Fibroblast of lung (primary cell): ENCODE data around the gene IGF2BP2. TPM values are rescaled to one million over a fixed set of nuclear protein-coding genes. Genes with fewer than 3 reads are reported as not detected.

Experiments
- DNase-seq, 2 donors: peaks; one replicate each; pipeline versions ENCODE4 v3.0.0 to v3.0.0-alpha.2; 2010; ENCODE audit warnings: low read depth in 2 of 2
- H2AFZ ChIP-seq: 2 replicates; pipeline ENCODE4 v1.5.1; 2012; ENCODE audit warnings: low read length, control low read depth, inconsistent platforms
- H3K27ac ChIP-seq: 2 replicates; pipeline ENCODE4 v1.5.1; 2011; ENCODE audit warnings: low read length, control low read depth; ENCODE audit not compliant: insufficient read depth
- H3K27me3 ChIP-seq: 2 replicates; pipeline ENCODE4 v1.5.1; 2011; ENCODE audit warnings: mild to moderate bottlenecking, low read length; ENCODE audit not compliant: control insufficient read depth, insufficient read depth
- H3K36me3 ChIP-seq: 2 replicates; pipeline ENCODE4 v1.5.1; 2011; ENCODE audit warnings: low read length; ENCODE audit not compliant: control insufficient read depth, insufficient read depth
- H3K4me1 ChIP-seq: 2 replicates; pipeline ENCODE4 v1.5.1; 2011; ENCODE audit warnings: low read length; ENCODE audit not compliant: control insufficient read depth, insufficient read depth; ENCODE audit errors: extremely low read depth
- H3K4me2 ChIP-seq: 2 replicates; pipeline ENCODE4 v1.5.1; 2011; ENCODE audit warnings: low read length, control low read depth; ENCODE audit not compliant: insufficient read depth; ENCODE audit errors: extremely low read depth
- H3K4me3 ChIP-seq, 4 experiments: fragments of 200-600 bp in 1 of 4; sonication (generic) in 1 of 4; replicated peaks in 1 of 4; 2 replicates each; pipeline ENCODE4 v1.5.1; 2011 to 2016; ENCODE audit warnings: low read length in 4 of 4, low read depth in 3 of 4, mild to moderate bottlenecking in 3 of 4, control low read depth in 2 of 4, inconsistent platforms in 1 of 4, mixed read lengths in 1 of 4; ENCODE audit not compliant: insufficient read depth in 1 of 4; ENCODE audit errors: control extremely low read depth in 1 of 4
- H3K79me2 ChIP-seq: 2 replicates; pipeline ENCODE4 v1.5.1; 2012; ENCODE audit warnings: mild to moderate bottlenecking, low read length, inconsistent platforms; ENCODE audit not compliant: control insufficient read depth, insufficient read depth
- H3K9ac ChIP-seq: 2 replicates; pipeline ENCODE4 v1.5.1; 2011; ENCODE audit warnings: mild to moderate bottlenecking, low read length, control low read depth; ENCODE audit not compliant: insufficient read depth
- H3K9me3 ChIP-seq: 2 replicates; pipeline ENCODE4 v1.5.1; 2012; ENCODE audit warnings: low read depth, low read length; ENCODE audit not compliant: control insufficient read depth, insufficient read depth
- H4K20me1 ChIP-seq: 2 replicates; pipeline ENCODE4 v1.5.1; 2011; ENCODE audit warnings: low read length; ENCODE audit not compliant: control insufficient read depth, insufficient read depth; ENCODE audit errors: extremely low read depth
- CTCF ChIP-seq, 2 donors: IDR thresholded peaks in 1 of 2; conservative IDR thresholded peaks in 1 of 2; 1 replicate in 1 of 2; 2 replicates in 1 of 2; pipeline ENCODE4 v1.5.1; 2011 to 2012; ENCODE audit warnings: low read length in 2 of 2, control low read depth in 1 of 2, inconsistent platforms in 1 of 2, low read depth in 1 of 2, mild to moderate bottlenecking in 1 of 2
- EZH2 ChIP-seq: IDR thresholded peaks from 2 replicates; pipeline ENCODE4 v1.5.1; 2012; ENCODE audit warnings: low read length, control low read depth, mild to moderate bottlenecking; ENCODE audit errors: missing control alignments
- polyA plus RNA-seq, 2 donors: library from polyadenylated mRNA; depleted of rRNA in 1 of 2; stranded (reverse) in 1 of 2; unstranded in 1 of 2; fragments of >200 nt; gene quantifications; 2 replicates each; pipeline ENCODE4 v1.2.1, GENCODE V29; 2011 to 2012; ENCODE audit warnings: missing spikeins in 1 of 2
- total RNA-seq: library from RNA; depleted of rRNA; stranded (reverse); fragments of >200 nt; gene quantifications from 2 replicates; pipeline ENCODE4 v1.2.1, GENCODE V29; 2014

Gene IGF2BP2
- total and polyA plus RNA-seq, 2 donors (not counting 1 experiment from before 2014, with no cell fraction given), result 5.5 to 46.1 TPM

GRCh38 chr3:185754920-185755319, 69.9 kb downstream of the IGF2BP2 start:
- peaks cover 59% of the 10 kb centered on the region for H3K79me2 ChIP-seq
- no peak for DNase-seq
- H4K20me1 ChIP-seq, result no peaks in the 10 kb centered on the region

GRCh38 chr3:185753354-185753753, 71.5 kb downstream of the IGF2BP2 start:
- H2AFZ ChIP-seq, result no peak overlapping the region
- H3K36me3 ChIP-seq, result no peaks in the 10 kb centered on the region
- DNase-seq, result no peak
- H3K9ac ChIP-seq, result no peak overlapping the region
- H3K9me3 ChIP-seq, result no peaks in the 10 kb centered on the region
- no peaks in the 10 kb centered on the region for H3K4me1 ChIP-seq
- no peak overlapping the region for H3K4me3 ChIP-seq
- no peaks in the 10 kb centered on the region for H3K27me3 ChIP-seq
- no peaks in the 10 kb centered on the region for H4K20me1 ChIP-seq
- TF ChIP-seq CTCF (conservative IDR thresholded peaks at IDR 0.05 in 1 of 2, IDR thresholded peaks at IDR 0.05 in 1 of 2; ENCODE audit: low read depth in 1 of 2, low read length in 2 of 2) (no peak), EZH2 (no peak)
- no peak overlapping the region for H3K4me2 ChIP-seq
- H3K27ac ChIP-seq, result no peak overlapping the region
- peaks cover 53% of the 10 kb centered on the region for H3K79me2 ChIP-seq

More at GRCh38 chr3:185754920-185755319, 69.9 kb downstream of the IGF2BP2 start:
- TF ChIP-seq CTCF (conservative IDR thresholded peaks at IDR 0.05 in 1 of 2, IDR thresholded peaks at IDR 0.05 in 1 of 2; ENCODE audit: low read depth in 1 of 2, low read length in 2 of 2) (no peak), EZH2 (no peak)
- no peaks in the 10 kb centered on the region for H3K36me3 ChIP-seq
- H3K27ac ChIP-seq, result no peak overlapping the region
- no peak overlapping the region for H3K4me2 ChIP-seq
- no peak overlapping the region for H3K4me3 ChIP-seq
- H3K9me3 ChIP-seq, result no peaks in the 10 kb centered on the region
- no peaks in the 10 kb centered on the region for H3K4me1 ChIP-seq
- no peak overlapping the region for H3K9ac ChIP-seq
- H2AFZ ChIP-seq, result no peak overlapping the region
- H3K27me3 ChIP-seq, result no peaks in the 10 kb centered on the region

- H3K4me2 ChIP-seq, result no peak overlapping the region
- DNase-seq, result no peak
- no peaks in the 10 kb centered on the region for H3K9me3 ChIP-seq
- H4K20me1 ChIP-seq, result no peaks in the 10 kb centered on the region
- H3K27me3 ChIP-seq, result no peaks in the 10 kb centered on the region
- no peak overlapping the region for H3K27ac ChIP-seq
- TF ChIP-seq EZH2, result no peak
- no peak for TF ChIP-seq CTCF (conservative IDR thresholded peaks at IDR 0.05 in 1 of 2, IDR thresholded peaks at IDR 0.05 in 1 of 2; ENCODE audit: low read depth in 1 of 2, low read length in 2 of 2)
- H2AFZ ChIP-seq, result no peak overlapping the region
- peaks cover 4% of the 10 kb centered on the region for H3K4me1 ChIP-seq
- H3K9ac ChIP-seq, result no peak overlapping the region
- H3K4me3 ChIP-seq, result no peak overlapping the region
- peaks cover 41% of the 10 kb centered on the region for H3K79me2 ChIP-seq
- H3K36me3 ChIP-seq, result no peaks in the 10 kb centered on the region
Measured at GRCh38 chr3:185750702-185751101, 74.1 kb downstream of the IGF2BP2 start.
